ENCODE results near the gene KLHL33. TPM values are rescaled to one million over a fixed set of nuclear protein-coding genes. Genes with fewer than 3 reads are reported as not detected.

The KLHL33 gene
- total and polyA plus RNA-seq, 10 of the 15 experiments (the other 5 are each of a cell fraction or from before 2014, with no cell fraction given), result 0.01 to 0.16 (median 0.04) TPM; not detected in 5

DNA sequence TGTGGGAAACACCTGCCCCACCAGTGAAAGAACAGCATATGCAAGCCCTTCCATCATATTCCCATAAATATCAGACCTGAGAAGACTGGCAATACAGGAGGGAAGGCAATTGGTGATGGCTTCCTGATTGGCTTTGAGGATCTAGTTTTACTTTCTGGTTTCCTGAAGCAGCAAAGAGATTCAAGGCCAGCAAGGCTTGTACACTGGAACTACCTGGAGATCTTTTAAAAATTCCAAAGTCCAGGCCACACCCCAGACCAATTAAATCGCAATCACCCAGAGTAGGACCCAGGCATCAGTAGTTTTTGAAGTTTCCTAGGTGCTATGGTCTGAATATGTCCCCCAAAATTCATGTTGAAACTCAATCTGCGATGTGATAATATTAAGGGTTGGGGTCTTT is 19.7 kb downstream of the KLHL33 start:
- in situ Hi-C loops (cut with MboI), result loop anchor here (5.0 kb wide), 1 partner anchor 36 kb away; the partner anchor contains the start of gene OSGEP
- ChIA-PET CTCF (interaction anchor here (0.6 to 4.4 kb wide), 41 partner anchors 10 to 274 kb away, joined by 3 to 91 read pairs (median 5); partner anchors contain the start of genes APEX1, CCNB1IP1, OSGEP and PARP2), RAD21 (ENCODE audit: unreplicated experiment) (interaction anchor here (0.7 to 6.5 kb wide), 23 partner anchors 9 to 275 kb away, joined by 3 to 78 read pairs (median 5); partner anchors contain the start of genes APEX1, OSGEP, PARP2 and PIP4P1), POLR2A (interaction anchor here (0.7 to 3.7 kb wide), 5 partner anchors 39 to 87 kb away, joined by 3 to 27 read pairs (median 4); partner anchors contain the start of genes APEX1, OSGEP, PIP4P1 and PNP), SMC1A (ENCODE audit: uncharacterized antibody, unreplicated experiment) (interaction anchor here (0.8 to 3.8 kb wide), 25 partner anchors 8 to 266 kb away, joined by 3 to 56 read pairs (median 6); partner anchors contain the start of genes APEX1, CCNB1IP1, OSGEP and PARP2)
- Histone ChIP-seq H3K4me3 (no peak overlapping the region), H3K9ac (ENCODE audit: control insufficient read depth, insufficient read depth, low read length) (no peak overlapping the region; the same call in 1 of the 2 replicates), H3K36me3 (ENCODE audit: control insufficient read depth in 2 of 2, insufficient read depth in 2 of 2, low read length in 1 of 2) (no peaks in the 10 kb centered on the region), H3K4me1 (ENCODE audit: control insufficient read depth, insufficient read depth, low read length) (peaks cover 4% of the 10 kb centered on the region), H3K27ac (ENCODE audit: control insufficient read depth, insufficient read depth) (no peak overlapping the region), H3K4me2 (ENCODE audit: control insufficient read depth, insufficient read depth) (no peak overlapping the region), H4K20me1 (ENCODE audit: control insufficient read depth, insufficient read depth) (no peaks in the 10 kb centered on the region), H3K9me3 (replicated peaks; ENCODE audit: control insufficient read depth, insufficient read depth, low read length) (no peaks in the 10 kb centered on the region), H2AFZ (ENCODE audit: control insufficient read depth, low read depth, low read length) (peak overlapping the region; percentile 82), H3K79me2 (ENCODE audit: control insufficient read depth, insufficient read depth, low read length) (peaks cover 11% of the 10 kb centered on the region), H3K27me3 (replicated peaks in 1 of 2; ENCODE audit: control insufficient read depth in 2 of 2, insufficient read depth in 2 of 2, low read length in 1 of 2) (no peaks in the 10 kb centered on the region)
- ATAC-seq (no peak), FAIRE-seq (no peak), DNase-seq (ENCODE audit: low read depth, low spot score) (no peak)
- no TSS peak for BruUV-seq (replicated peaks)
- intact Hi-C loops (cut with micrococcal nuclease; ENCODE audit: unreplicated experiment), result loop anchor here (5.0 kb wide), 1 partner anchor 116 kb away; no protein-coding TSS in a partner anchor
- no peak for TF ChIP-seq SMARCA5 (IDR thresholded peaks at IDR 0.05)
- TF ChIP-seq, protein P1, sequence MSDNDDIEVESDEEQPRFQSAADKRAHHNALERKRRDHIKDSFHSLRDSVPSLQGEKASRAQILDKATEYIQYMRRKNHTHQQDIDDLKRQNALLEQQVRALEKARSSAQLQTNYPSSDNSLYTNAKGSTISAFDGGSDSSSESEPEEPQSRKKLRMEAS (IDR thresholded peaks at IDR 0.05; ENCODE audit: low read depth, low read length), result no peak
- 0 out of 2 replicates have a peak, but pooled peaks have one; percentile 3 for TF ChIP-seq IKZF1 (conservative IDR thresholded peaks at IDR 0.05)
- WGBS (ENCODE audit: insufficient coverage, insufficient replicate concordance, low lambda C conversion rate, missing lambda C conversion rate), result 92% methylated on average over 2 of the region's 2 CpGs

DNA sequence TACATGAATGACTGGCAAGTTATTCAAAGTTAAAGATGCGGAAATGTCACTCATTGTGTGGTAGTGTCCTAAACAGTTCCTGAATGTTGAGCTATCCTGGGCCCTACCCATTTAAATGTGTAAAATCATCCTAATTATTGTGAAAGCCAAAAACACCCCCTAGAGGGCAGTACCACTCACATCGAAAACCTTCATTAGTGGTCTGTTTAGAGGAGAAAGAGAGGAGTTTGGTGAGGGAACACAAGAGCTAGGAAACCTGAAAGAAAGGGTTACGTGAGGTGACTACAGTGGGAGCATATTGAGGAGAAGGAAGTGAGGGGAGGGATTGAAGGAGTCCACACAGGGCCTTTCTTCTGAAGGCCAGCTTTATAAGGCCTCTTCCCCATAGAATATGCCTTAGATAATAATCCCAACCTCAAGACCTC is 20.2 kb downstream of the KLHL33 start:
- ChIA-PET CTCF (interaction anchor here (0.6 to 4.4 kb wide), 45 partner anchors 10 to 275 kb away, joined by 3 to 91 read pairs (median 5); partner anchors contain the start of genes APEX1, CCNB1IP1, OSGEP and PARP2), POLR2A (interaction anchor here (0.7 to 3.7 kb wide), 7 partner anchors 9 to 86 kb away, joined by 3 to 27 read pairs (median 3); partner anchors contain the start of genes APEX1, OSGEP, PIP4P1 and PNP), SMC1A (ENCODE audit: uncharacterized antibody, unreplicated experiment) (interaction anchor here (0.8 to 3.8 kb wide), 29 partner anchors 8 to 275 kb away, joined by 3 to 56 read pairs (median 6); partner anchors contain the start of genes APEX1, CCNB1IP1, OSGEP and PARP2), RAD21 (ENCODE audit: unreplicated experiment) (interaction anchor here (0.7 to 6.5 kb wide), 26 partner anchors 9 to 276 kb away, joined by 3 to 78 read pairs (median 5); partner anchors contain the start of genes APEX1, OSGEP, PARP2 and PIP4P1)
- H3K79me2 ChIP-seq (ENCODE audit: control insufficient read depth, insufficient read depth, low read length), result peaks cover 11% of the 10 kb centered on the region
- DNase-seq (ENCODE audit: low read depth, low spot score) (peak; percentile 49), ATAC-seq (peak; percentile 59), FAIRE-seq (peak; percentile 74)
- no TSS peak for BruUV-seq (replicated peaks)
- H3K27ac ChIP-seq (ENCODE audit: control insufficient read depth, insufficient read depth), result no peak overlapping the region
- H4K20me1 ChIP-seq (ENCODE audit: control insufficient read depth, insufficient read depth), result no peaks in the 10 kb centered on the region
- H3K4me1 ChIP-seq (ENCODE audit: control insufficient read depth, insufficient read depth, low read length), result peaks cover 4% of the 10 kb centered on the region
- no peak overlapping the region; the same call in 1 of the 2 replicates for H3K9ac ChIP-seq (ENCODE audit: control insufficient read depth, insufficient read depth, low read length)
- H3K4me3 ChIP-seq, result no peak overlapping the region
- no peaks in the 10 kb centered on the region for H3K27me3 ChIP-seq (replicated peaks in 1 of 2; ENCODE audit: control insufficient read depth in 2 of 2, insufficient read depth in 2 of 2, low read length in 1 of 2)
- H3K9me3 ChIP-seq (replicated peaks; ENCODE audit: control insufficient read depth, insufficient read depth, low read length), result no peaks in the 10 kb centered on the region
- no peak overlapping the region for H3K4me2 ChIP-seq (ENCODE audit: control insufficient read depth, insufficient read depth)
- intact Hi-C loops (cut with micrococcal nuclease; ENCODE audit: unreplicated experiment) (loop anchor here (1.0 to 5.0 kb wide), 2 partner anchors 76 to 117 kb away; no protein-coding TSS in a partner anchor), in situ Hi-C loops (cut with MboI) (loop anchor here (5.0 kb wide), 1 partner anchor 37 kb away; the partner anchor contains the start of gene OSGEP)
- WGBS (ENCODE audit: insufficient coverage, insufficient replicate concordance, low lambda C conversion rate, missing lambda C conversion rate), result 0% methylated on average over 3 of the region's 3 CpGs
- no peaks in the 10 kb centered on the region for H3K36me3 ChIP-seq (ENCODE audit: control insufficient read depth in 2 of 2, insufficient read depth in 2 of 2, low read length in 1 of 2)
- peak overlapping the region; percentile 82 for H2AFZ ChIP-seq (ENCODE audit: control insufficient read depth, low read depth, low read length)
- TF ChIP-seq, protein P2, sequence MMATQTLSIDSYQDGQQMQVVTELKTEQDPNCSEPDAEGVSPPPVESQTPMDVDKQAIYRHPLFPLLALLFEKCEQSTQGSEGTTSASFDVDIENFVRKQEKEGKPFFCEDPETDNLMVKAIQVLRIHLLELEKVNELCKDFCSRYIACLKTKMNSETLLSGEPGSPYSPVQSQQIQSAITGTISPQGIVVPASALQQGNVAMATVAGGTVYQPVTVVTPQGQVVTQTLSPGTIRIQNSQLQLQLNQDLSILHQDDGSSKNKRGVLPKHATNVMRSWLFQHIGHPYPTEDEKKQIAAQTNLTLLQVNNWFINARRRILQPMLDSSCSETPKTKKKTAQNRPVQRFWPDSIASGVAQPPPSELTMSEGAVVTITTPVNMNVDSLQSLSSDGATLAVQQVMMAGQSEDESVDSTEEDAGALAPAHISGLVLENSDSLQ (IDR thresholded peaks at IDR 0.05), result peak; percentile 45; the same call in 1 of the 2 replicates
- no peak for TF ChIP-seq SUZ12 (IDR thresholded peaks at IDR 0.05; ENCODE audit: unreplicated experiment)
- TF ChIP-seq, protein P3, sequence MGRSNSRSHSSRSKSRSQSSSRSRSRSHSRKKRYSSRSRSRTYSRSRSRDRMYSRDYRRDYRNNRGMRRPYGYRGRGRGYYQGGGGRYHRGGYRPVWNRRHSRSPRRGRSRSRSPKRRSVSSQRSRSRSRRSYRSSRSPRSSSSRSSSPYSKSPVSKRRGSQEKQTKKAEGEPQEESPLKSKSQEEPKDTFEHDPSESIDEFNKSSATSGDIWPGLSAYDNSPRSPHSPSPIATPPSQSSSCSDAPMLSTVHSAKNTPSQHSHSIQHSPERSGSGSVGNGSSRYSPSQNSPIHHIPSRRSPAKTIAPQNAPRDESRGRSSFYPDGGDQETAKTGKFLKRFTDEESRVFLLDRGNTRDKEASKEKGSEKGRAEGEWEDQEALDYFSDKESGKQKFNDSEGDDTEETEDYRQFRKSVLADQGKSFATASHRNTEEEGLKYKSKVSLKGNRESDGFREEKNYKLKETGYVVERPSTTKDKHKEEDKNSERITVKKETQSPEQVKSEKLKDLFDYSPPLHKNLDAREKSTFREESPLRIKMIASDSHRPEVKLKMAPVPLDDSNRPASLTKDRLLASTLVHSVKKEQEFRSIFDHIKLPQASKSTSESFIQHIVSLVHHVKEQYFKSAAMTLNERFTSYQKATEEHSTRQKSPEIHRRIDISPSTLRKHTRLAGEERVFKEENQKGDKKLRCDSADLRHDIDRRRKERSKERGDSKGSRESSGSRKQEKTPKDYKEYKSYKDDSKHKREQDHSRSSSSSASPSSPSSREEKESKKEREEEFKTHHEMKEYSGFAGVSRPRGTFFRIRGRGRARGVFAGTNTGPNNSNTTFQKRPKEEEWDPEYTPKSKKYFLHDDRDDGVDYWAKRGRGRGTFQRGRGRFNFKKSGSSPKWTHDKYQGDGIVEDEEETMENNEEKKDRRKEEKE (IDR thresholded peaks at IDR 0.05), result no peak
- TF ChIP-seq RUNX3 (IDR thresholded peaks at IDR 0.05; ENCODE audit: low read length), result peak; percentile 53; the same call in 1 of the 2 replicates
- TF ChIP-seq IKZF2 (IDR thresholded peaks at IDR 0.05), result peak in 1 of 2 experiments; percentile 30; a peak in 2 of 4 replicates
- TF ChIP-seq SMC3 (IDR thresholded peaks at IDR 0.05; ENCODE audit: borderline replicate concordance, low read length), result peak; percentile 62; the same call in 1 of the 2 replicates
- peak; percentile 46 for TF ChIP-seq MTA2 (IDR thresholded peaks at IDR 0.05; ENCODE audit: low read depth)
- 0 out of 2 replicates have a peak, but pooled peaks have one; percentile 19 for TF ChIP-seq IKZF1 (conservative IDR thresholded peaks at IDR 0.05)

Data from GM12878 (cell line).